Measurements from ENCODE around the gene BICDL1.
A peak's percentile ranks its signal among the peaks of the same experiment; 100 is the strongest.

BICDL1 gene

GRCh38 chr12:120115692-120116440 lies 126.8 kb downstream of the BICDL1 start:
- no peak for FAIRE-seq
- TF ChIP-seq TAF1 (IDR thresholded peaks at IDR 0.05; ENCODE audit: borderline replicate concordance, low read depth, low read length), result no peak
- TF ChIP-seq POLR2AphosphoS5 (IDR thresholded peaks at IDR 0.05; ENCODE audit: low read depth, low read length), result no peak
- TF ChIP-seq POLR2A (IDR thresholded peaks at IDR 0.05; ENCODE audit: low read depth, low read length), result no peak
- peak; percentile 50 for DNase-seq (ENCODE audit: insufficient read length)

GRCh38 chr12:120116441-120116791 lies 127.4 kb downstream of the BICDL1 start, which contains the start of gene RAB35:
Gene RAB35 (minus strand): TSS chr12:120116753. CDS start chr12:120116650, 103 bp downstream.
- DNase-seq (ENCODE audit: insufficient read length) (no peak), FAIRE-seq (no peak)
- TF ChIP-seq TAF1 (IDR thresholded peaks at IDR 0.05; ENCODE audit: borderline replicate concordance, low read depth, low read length), result no peak
- no peak for TF ChIP-seq POLR2AphosphoS5 (IDR thresholded peaks at IDR 0.05; ENCODE audit: low read depth, low read length)
- no peak for TF ChIP-seq POLR2A (IDR thresholded peaks at IDR 0.05; ENCODE audit: low read depth, low read length)

- DNase-seq (ENCODE audit: insufficient read length) (peak; percentile 92), FAIRE-seq (peak; percentile 94)
- TF ChIP-seq POLR2A (IDR thresholded peaks at IDR 0.05; ENCODE audit: low read depth, low read length), result peak; percentile 83
- TF ChIP-seq TAF1 (IDR thresholded peaks at IDR 0.05; ENCODE audit: borderline replicate concordance, low read depth, low read length), result no peak
- peak; percentile 82 for TF ChIP-seq POLR2AphosphoS5 (IDR thresholded peaks at IDR 0.05; ENCODE audit: low read depth, low read length)
Measured at GRCh38 chr12:120116792-120117651, 128.0 kb downstream of the BICDL1 start.

- TF ChIP-seq POLR2A (IDR thresholded peaks at IDR 0.05; ENCODE audit: low read depth, low read length), result no peak
- no peak for TF ChIP-seq POLR2AphosphoS5 (IDR thresholded peaks at IDR 0.05; ENCODE audit: low read depth, low read length)
- no peak for TF ChIP-seq TAF1 (IDR thresholded peaks at IDR 0.05; ENCODE audit: borderline replicate concordance, low read depth, low read length)
- FAIRE-seq (no peak), DNase-seq (ENCODE audit: insufficient read length) (no peak)
Measured at GRCh38 chr12:120117961-120118320, 128.9 kb downstream of the BICDL1 start.

- TF ChIP-seq POLR2A (IDR thresholded peaks at IDR 0.05; ENCODE audit: low read depth, low read length) (no peak), TAF1 (IDR thresholded peaks at IDR 0.05; ENCODE audit: borderline replicate concordance, low read depth, low read length) (no peak), POLR2AphosphoS5 (IDR thresholded peaks at IDR 0.05; ENCODE audit: low read depth, low read length) (no peak)
- DNase-seq (ENCODE audit: insufficient read length) (no peak), FAIRE-seq (no peak)
Measured at GRCh38 chr12:120118321-120119061, 129.5 kb downstream of the BICDL1 start.

GRCh38 chr12:120119271-120119973 lies 130.4 kb downstream of the BICDL1 start:
- peak; percentile 78 for FAIRE-seq
- TF ChIP-seq TAF1 (IDR thresholded peaks at IDR 0.05; ENCODE audit: borderline replicate concordance, low read depth, low read length) (no peak), POLR2A (IDR thresholded peaks at IDR 0.05; ENCODE audit: low read depth, low read length) (no peak), POLR2AphosphoS5 (IDR thresholded peaks at IDR 0.05; ENCODE audit: low read depth, low read length) (no peak)
- DNase-seq (ENCODE audit: insufficient read length), result no peak

- no peak for TF ChIP-seq POLR2A (IDR thresholded peaks at IDR 0.05; ENCODE audit: low read depth, low read length)
- no peak for TF ChIP-seq POLR2AphosphoS5 (IDR thresholded peaks at IDR 0.05; ENCODE audit: low read depth, low read length)
- no peak for TF ChIP-seq TAF1 (IDR thresholded peaks at IDR 0.05; ENCODE audit: borderline replicate concordance, low read depth, low read length)
- no peak for FAIRE-seq
- DNase-seq (ENCODE audit: insufficient read length), result no peak
Measured at GRCh38 chr12:120121343-120121742, 132.3 kb downstream of the BICDL1 start.

- FAIRE-seq, result peak; percentile 70
- TF ChIP-seq TAF1 (IDR thresholded peaks at IDR 0.05; ENCODE audit: borderline replicate concordance, low read depth, low read length) (no peak), POLR2A (IDR thresholded peaks at IDR 0.05; ENCODE audit: low read depth, low read length) (no peak), POLR2AphosphoS5 (IDR thresholded peaks at IDR 0.05; ENCODE audit: low read depth, low read length) (no peak)
- no peak for DNase-seq (ENCODE audit: insufficient read length)
Measured at GRCh38 chr12:120121766-120122293, 132.8 kb downstream of the BICDL1 start.

GRCh38 chr12:120125029-120125428 lies 136.0 kb downstream of the BICDL1 start:
- DNase-seq (ENCODE audit: insufficient read length) (no peak), FAIRE-seq (no peak)
- TF ChIP-seq TAF1 (IDR thresholded peaks at IDR 0.05; ENCODE audit: borderline replicate concordance, low read depth, low read length), result no peak
- no peak for TF ChIP-seq POLR2A (IDR thresholded peaks at IDR 0.05; ENCODE audit: low read depth, low read length)
- TF ChIP-seq POLR2AphosphoS5 (IDR thresholded peaks at IDR 0.05; ENCODE audit: low read depth, low read length), result no peak

- FAIRE-seq (no peak), DNase-seq (ENCODE audit: insufficient read length) (no peak)
- TF ChIP-seq POLR2AphosphoS5 (IDR thresholded peaks at IDR 0.05; ENCODE audit: low read depth, low read length) (no peak), POLR2A (IDR thresholded peaks at IDR 0.05; ENCODE audit: low read depth, low read length) (no peak), TAF1 (IDR thresholded peaks at IDR 0.05; ENCODE audit: borderline replicate concordance, low read depth, low read length) (no peak)
Measured at GRCh38 chr12:120125792-120126634, 137.0 kb downstream of the BICDL1 start.
